Measurements from ENCODE around the gene ALKBH6. TPM values are rescaled to one million over a fixed set of nuclear protein-coding genes. Genes with fewer than 3 reads are reported as not detected.

The ALKBH6 gene
- total RNA-seq, 4 donors from 2014 or later = 11.9 to 37.9 (median 25.0) TPM

DNA sequence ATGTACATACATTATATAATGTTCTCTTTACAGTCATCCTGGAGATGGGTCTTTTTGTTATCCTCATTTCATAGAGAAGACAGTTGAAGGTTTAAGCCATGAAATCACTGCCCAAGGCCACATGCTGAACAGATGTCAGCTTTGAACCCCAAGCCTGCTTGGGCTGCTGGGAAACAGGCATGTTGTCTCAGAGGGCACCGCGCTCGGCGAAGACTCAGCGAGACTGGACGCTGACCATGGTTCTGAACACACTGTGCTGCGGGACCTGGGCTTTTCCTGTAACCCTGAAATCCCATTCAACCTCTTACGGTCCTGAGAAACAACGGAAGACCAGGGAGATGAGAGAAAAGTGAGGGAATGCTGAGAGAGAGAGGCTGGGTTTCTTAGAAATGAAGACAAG lies 50.5 kb downstream of the ALKBH6 start:
- 10 to 12% methylated on average over 9 of the region's 9 CpGs for WGBS, 2 donors
- intact Hi-C loops (cut with DNase I; ENCODE audit: low total_unique reads) = no loop called here
- TF ChIP-seq, protein P1, sequence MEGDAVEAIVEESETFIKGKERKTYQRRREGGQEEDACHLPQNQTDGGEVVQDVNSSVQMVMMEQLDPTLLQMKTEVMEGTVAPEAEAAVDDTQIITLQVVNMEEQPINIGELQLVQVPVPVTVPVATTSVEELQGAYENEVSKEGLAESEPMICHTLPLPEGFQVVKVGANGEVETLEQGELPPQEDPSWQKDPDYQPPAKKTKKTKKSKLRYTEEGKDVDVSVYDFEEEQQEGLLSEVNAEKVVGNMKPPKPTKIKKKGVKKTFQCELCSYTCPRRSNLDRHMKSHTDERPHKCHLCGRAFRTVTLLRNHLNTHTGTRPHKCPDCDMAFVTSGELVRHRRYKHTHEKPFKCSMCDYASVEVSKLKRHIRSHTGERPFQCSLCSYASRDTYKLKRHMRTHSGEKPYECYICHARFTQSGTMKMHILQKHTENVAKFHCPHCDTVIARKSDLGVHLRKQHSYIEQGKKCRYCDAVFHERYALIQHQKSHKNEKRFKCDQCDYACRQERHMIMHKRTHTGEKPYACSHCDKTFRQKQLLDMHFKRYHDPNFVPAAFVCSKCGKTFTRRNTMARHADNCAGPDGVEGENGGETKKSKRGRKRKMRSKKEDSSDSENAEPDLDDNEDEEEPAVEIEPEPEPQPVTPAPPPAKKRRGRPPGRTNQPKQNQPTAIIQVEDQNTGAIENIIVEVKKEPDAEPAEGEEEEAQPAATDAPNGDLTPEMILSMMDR (IDR thresholded peaks at IDR 0.05) = no peak
- no peak for TF ChIP-seq POLR2A (IDR thresholded peaks at IDR 0.05)
- no peak for DNase-seq (ENCODE audit: low spot score in 2 of 2)
- no peak overlapping the region for H3K4me3 ChIP-seq (ENCODE audit: low read depth, poor library complexity, severe bottlenecking)

DNA sequence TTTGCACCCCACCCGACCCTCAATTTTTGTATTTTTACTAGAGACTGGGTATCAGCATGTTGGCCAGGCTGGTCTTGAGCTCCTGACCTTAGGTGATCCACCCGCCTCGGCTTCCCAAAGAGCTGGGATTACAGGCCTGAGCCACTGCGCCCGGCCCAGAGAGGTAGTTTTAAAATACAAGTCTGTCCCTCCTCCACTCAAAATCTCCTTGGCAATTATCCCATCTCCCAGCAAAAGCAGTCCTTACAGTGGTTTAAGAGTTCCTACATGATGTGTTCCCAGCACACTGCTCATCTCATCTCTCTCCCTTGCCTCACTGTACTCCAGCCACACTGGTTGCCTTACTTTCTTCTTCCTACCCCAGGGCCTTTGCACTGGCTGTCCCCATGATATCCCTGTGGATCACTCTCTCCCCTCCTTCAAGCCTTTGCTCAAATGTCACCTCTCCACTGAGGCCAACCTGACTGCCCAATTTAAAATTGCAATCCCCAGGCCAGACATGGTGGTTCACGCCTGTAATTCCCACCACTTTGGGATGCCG lies 53.5 kb downstream of the ALKBH6 start:
- 79 to 90% methylated on average over 7 of the region's 7 CpGs for WGBS, 2 donors
- H3K4me3 ChIP-seq (ENCODE audit: low read depth, poor library complexity, severe bottlenecking) = no peak overlapping the region
- no peak for DNase-seq (ENCODE audit: low spot score in 2 of 2)
- intact Hi-C loops (cut with DNase I; ENCODE audit: low total_unique reads) = no loop called here
- TF ChIP-seq, protein P1 (IDR thresholded peaks at IDR 0.05) = no peak
- no peak for TF ChIP-seq POLR2A (IDR thresholded peaks at IDR 0.05)

DNA sequence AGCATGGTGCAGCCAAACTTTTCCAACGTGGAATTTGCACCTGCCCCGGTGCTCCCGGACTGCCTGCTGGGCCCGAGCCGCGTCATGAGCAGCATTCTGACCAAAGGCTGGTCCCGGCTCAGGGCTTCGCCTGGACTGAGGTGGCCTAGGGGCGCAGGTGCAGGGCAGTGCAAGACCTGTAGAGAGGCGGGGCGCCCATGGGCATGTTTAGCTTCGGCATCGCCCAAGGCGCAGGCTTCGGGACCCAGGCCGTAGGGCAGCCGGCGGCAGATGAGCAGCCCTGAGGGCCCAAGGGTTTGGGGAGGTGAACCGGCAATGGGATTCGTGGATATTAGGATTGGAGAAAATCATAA lies 54.1 kb downstream of the ALKBH6 start:
- intact Hi-C loops (cut with DNase I; ENCODE audit: low total_unique reads) = no loop called here
- no peak for TF ChIP-seq POLR2A (IDR thresholded peaks at IDR 0.05)
- TF ChIP-seq, protein P1 (IDR thresholded peaks at IDR 0.05) = no peak
- no peak overlapping the region for H3K4me3 ChIP-seq (ENCODE audit: low read depth, poor library complexity, severe bottlenecking)
- DNase-seq (ENCODE audit: low spot score in 2 of 2) = no peak
- 24 to 40% methylated on average over 17 to 20 of the region's 20 CpGs for WGBS, 2 donors

Other genes with a start within 250 kb of the ALKBH6 start
- gene ARHGAP33, start 238.6 kb downstream of the ALKBH6 start, total RNA-seq = 10 to 100 TPM in 2 of 4 donors, 1 to 10 TPM in 2; 3.6 to 25.7 (median 13.8) TPM
- gene PRODH2, start 201.4 kb downstream of the ALKBH6 start, total RNA-seq = not detected
- gene NPHS1, start 161.7 kb downstream of the ALKBH6 start, total RNA-seq = not detected
- gene KIRREL2, start 157.3 kb downstream of the ALKBH6 start, total RNA-seq = under 1 TPM in 1 of 4 donors, not detected in 3; 0.32 TPM
- gene APLP1, start 145.6 kb downstream of the ALKBH6 start, total RNA-seq = 1 to 10 TPM; 1.6 to 5.6 (median 2.3) TPM
- gene NFKBID, start 113.7 kb downstream of the ALKBH6 start, total RNA-seq = 100 to 1,000 TPM in 1 of 4 donors, 10 to 100 TPM in 1, 1 to 10 TPM in 2; 5.9 to 476 (median 25.8) TPM
- 1 to 10 TPM in 2 of 4 donors, under 1 TPM in 1, not detected in 1; 0.79 to 8.4 (median 4.4) TPM for gene HCST, start 111.7 kb downstream of the ALKBH6 start, total RNA-seq
- 10 to 100 TPM; 25.7 to 29.9 (median 28.4) TPM for gene TYROBP, start 105.9 kb downstream of the ALKBH6 start, total RNA-seq
- 10 to 100 TPM in 3 of 4 donors, 1 to 10 TPM in 1; 6.8 to 17.9 (median 11.4) TPM for gene LRFN3, start 77.8 kb downstream of the ALKBH6 start, total RNA-seq
- 10 to 100 TPM; 51.6 to 83.8 (median 64.4) TPM for gene SDHAF1, start 19.0 kb downstream of the ALKBH6 start, total RNA-seq
- gene SYNE4, start 5.4 kb downstream of the ALKBH6 start, total RNA-seq = 1 to 10 TPM in 2 of 4 donors, under 1 TPM in 1, not detected in 1; 0.89 to 5.8 (median 1.8) TPM
- gene CLIP3, start 18.7 kb upstream of the ALKBH6 start, total RNA-seq = 10 to 100 TPM in 1 of 4 donors, 1 to 10 TPM in 3; 2.1 to 42.3 (median 4.8) TPM
- gene THAP8, start 40.1 kb upstream of the ALKBH6 start, total RNA-seq = 10 to 100 TPM in 1 of 4 donors, 1 to 10 TPM in 3; 9.1 to 27.4 (median 9.5) TPM
- 1 to 10 TPM; 1.3 to 3.0 (median 2.3) TPM for gene WDR62, start 40.7 kb upstream of the ALKBH6 start, total RNA-seq
- not detected for gene OVOL3, start 96.9 kb upstream of the ALKBH6 start, total RNA-seq
- 10 to 100 TPM; 32.0 to 74.8 (median 57.5) TPM for gene POLR2I, start 100.7 kb upstream of the ALKBH6 start, total RNA-seq
- 100 to 1,000 TPM in 2 of 4 donors, 10 to 100 TPM in 2; 60.8 to 113 (median 94.5) TPM for gene TBCB, start 101.3 kb upstream of the ALKBH6 start, total RNA-seq
- 100 to 1,000 TPM in 1 of 4 donors, 10 to 100 TPM in 3; 33.3 to 125 (median 83.2) TPM for gene CAPNS1, start 125.9 kb upstream of the ALKBH6 start, total RNA-seq
- gene COX7A1, start 138.2 kb upstream of the ALKBH6 start, total RNA-seq = 10 to 100 TPM in 1 of 4 donors, 1 to 10 TPM in 3; 1.1 to 12.9 (median 6.3) TPM
- gene ZNF565, start 200.5 kb upstream of the ALKBH6 start, total RNA-seq = 1 to 10 TPM; 1.4 to 4.5 (median 3.7) TPM
- gene ZNF146, start 200.9 kb upstream of the ALKBH6 start, total RNA-seq = 10 to 100 TPM; 55.8 to 78.6 (median 66.5) TPM

Data from lower leg skin (tissue), 4 donors.